ENCODE results near the gene FHOD3. TPM values are rescaled to one million over a fixed set of nuclear protein-coding genes. Genes with fewer than 3 reads are reported as not detected.

FHOD3 gene
- total and polyA plus RNA-seq, 2 of the 4 experiments (the other 2 are of a cell fraction): 14.6 to 16.0 TPM

DNA sequence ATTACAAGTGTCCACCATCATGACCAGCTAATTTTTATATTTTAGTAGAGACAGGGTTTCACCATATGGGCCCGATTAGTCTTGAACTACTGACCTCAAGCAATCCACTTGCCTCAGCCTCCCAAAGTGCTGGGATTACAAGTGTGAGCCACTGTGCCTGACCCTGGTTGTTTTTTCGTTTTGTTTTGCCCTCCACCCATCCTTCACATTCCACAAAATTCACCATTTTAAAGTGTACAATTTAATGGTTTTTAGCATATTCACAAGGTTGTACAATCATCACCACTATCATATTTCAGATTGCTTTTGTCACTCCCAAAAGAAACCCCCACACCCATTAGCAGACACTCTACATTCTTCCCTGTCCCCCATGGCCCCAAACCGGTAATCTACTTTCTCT is 316.3 kb downstream of the FHOD3 start:
- Histone ChIP-seq H2AFZ (replicated peaks; ENCODE audit: low read length, poor library complexity) (no peak overlapping the region), H3K4me3 (ENCODE audit: insufficient read depth, low read depth, low read length) (no peak overlapping the region), H4K5ac (ENCODE audit: low read depth, low read length) (no peak overlapping the region), H3K4ac (ENCODE audit: low read depth, low read length) (no peak overlapping the region), H3K23ac (ENCODE audit: low read depth, low read length) (no peak overlapping the region), H3K9me3 (ENCODE audit: control insufficient read depth, insufficient read depth, low read length) (no peaks in the 10 kb centered on the region), H2AK9ac (replicated peaks; ENCODE audit: low read depth, low read length, poor library complexity) (no peak overlapping the region), H3K27ac (ENCODE audit: insufficient read depth, low read length) (no peak overlapping the region), H4K91ac (ENCODE audit: insufficient read depth, low read depth, low read length) (no peak overlapping the region), H3K9me1 (ENCODE audit: insufficient read depth, low read length) (peaks cover 2% of the 10 kb centered on the region; the same call in 1 of the 2 replicates), H3K27me3 (ENCODE audit: control insufficient read depth, insufficient read depth, low read length) (no peaks in the 10 kb centered on the region), H4K20me1 (ENCODE audit: insufficient read depth, low read length) (no peaks in the 10 kb centered on the region), H3K79me1 (ENCODE audit: low read depth in 1 of 2, low read length in 2 of 2) (no peaks in the 10 kb centered on the region), H3K9ac (ENCODE audit: low read depth, low read length) (no peak overlapping the region), H2BK5ac (ENCODE audit: low read depth, low read length, poor library complexity, severe bottlenecking) (no peak overlapping the region), H3K36me3 (ENCODE audit: control insufficient read depth, insufficient read depth, low read length) (no peaks in the 10 kb centered on the region), H3K56ac (ENCODE audit: extremely low read depth, insufficient read depth, low read length) (no peak overlapping the region), H2AK5ac (ENCODE audit: low read depth, low read length) (no peak overlapping the region), H2BK15ac (ENCODE audit: low read depth, low read length) (no peak overlapping the region), H2BK20ac (ENCODE audit: low read depth, low read length) (no peak overlapping the region), H4K8ac (ENCODE audit: low read depth in 2 of 2, low read length in 2 of 2) (no peak overlapping the region), H3K14ac (replicated peaks; ENCODE audit: low read depth, low read length) (no peak overlapping the region), H3K18ac (ENCODE audit: low read depth, low read length) (no peak overlapping the region), H2BK120ac (ENCODE audit: low read depth, low read length) (no peak overlapping the region), H3K4me1 (ENCODE audit: control insufficient read depth, insufficient read depth, low read length) (no peaks in the 10 kb centered on the region), H3K4me2 (ENCODE audit: low read depth, low read length) (no peak overlapping the region)
- DNase-seq (no peak), ATAC-seq (ENCODE audit: low read depth) (no peak)
- no CpG with 5 or more reads among the region's 3 CpGs for WGBS, 2 experiments (ENCODE audit: extremely low coverage in 2 of 2, insufficient read length in 1 of 2)
- TF ChIP-seq RCOR1 (IDR thresholded peaks at IDR 0.05; ENCODE audit: insufficient replicate concordance, low read length): no peak
- no peak for TF ChIP-seq USF2 (IDR thresholded peaks at IDR 0.05; ENCODE audit: low read depth, low read length)
- no peak for TF ChIP-seq POLR2A (IDR thresholded peaks at IDR 0.05; ENCODE audit: low read depth, low read length)
- TF ChIP-seq ELK1 (IDR thresholded peaks at IDR 0.05; ENCODE audit: borderline replicate concordance, low read depth, low read length): no peak
- TF ChIP-seq BHLHE40 (IDR thresholded peaks at IDR 0.05; ENCODE audit: low read depth, low read length): no peak
- no peak for TF ChIP-seq RAD21 (IDR thresholded peaks at IDR 0.05; ENCODE audit: low read length)
- TF ChIP-seq MAZ (IDR thresholded peaks at IDR 0.05; ENCODE audit: borderline replicate concordance, low read depth, low read length): no peak
- TF ChIP-seq MXI1 (IDR thresholded peaks at IDR 0.05; ENCODE audit: borderline replicate concordance, low read depth, low read length): no peak
- no peak for TF ChIP-seq CEBPB (IDR thresholded peaks at IDR 0.05; ENCODE audit: low read depth, low read length)
- TF ChIP-seq CHD1 (IDR thresholded peaks at IDR 0.05; ENCODE audit: low read depth, low read length): no peak
- TF ChIP-seq FOS (IDR thresholded peaks at IDR 0.05; ENCODE audit: low read depth, low read length): no peak
- no peak for TF ChIP-seq MAFK (IDR thresholded peaks at IDR 0.05; ENCODE audit: low read depth, low read length)
- TF ChIP-seq, protein P1, sequence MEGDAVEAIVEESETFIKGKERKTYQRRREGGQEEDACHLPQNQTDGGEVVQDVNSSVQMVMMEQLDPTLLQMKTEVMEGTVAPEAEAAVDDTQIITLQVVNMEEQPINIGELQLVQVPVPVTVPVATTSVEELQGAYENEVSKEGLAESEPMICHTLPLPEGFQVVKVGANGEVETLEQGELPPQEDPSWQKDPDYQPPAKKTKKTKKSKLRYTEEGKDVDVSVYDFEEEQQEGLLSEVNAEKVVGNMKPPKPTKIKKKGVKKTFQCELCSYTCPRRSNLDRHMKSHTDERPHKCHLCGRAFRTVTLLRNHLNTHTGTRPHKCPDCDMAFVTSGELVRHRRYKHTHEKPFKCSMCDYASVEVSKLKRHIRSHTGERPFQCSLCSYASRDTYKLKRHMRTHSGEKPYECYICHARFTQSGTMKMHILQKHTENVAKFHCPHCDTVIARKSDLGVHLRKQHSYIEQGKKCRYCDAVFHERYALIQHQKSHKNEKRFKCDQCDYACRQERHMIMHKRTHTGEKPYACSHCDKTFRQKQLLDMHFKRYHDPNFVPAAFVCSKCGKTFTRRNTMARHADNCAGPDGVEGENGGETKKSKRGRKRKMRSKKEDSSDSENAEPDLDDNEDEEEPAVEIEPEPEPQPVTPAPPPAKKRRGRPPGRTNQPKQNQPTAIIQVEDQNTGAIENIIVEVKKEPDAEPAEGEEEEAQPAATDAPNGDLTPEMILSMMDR (conservative IDR thresholded peaks at IDR 0.05; ENCODE audit: low read depth, low read length): no peak
- TF ChIP-seq NFE2L2 (IDR thresholded peaks at IDR 0.05; ENCODE audit: low read depth, low read length): no peak
- no peak for TF ChIP-seq SMC3 (IDR thresholded peaks at IDR 0.05; ENCODE audit: low read depth, low read length)
- no peak for TF ChIP-seq RFX5 (IDR thresholded peaks at IDR 0.05; ENCODE audit: low read depth, low read length)
- BruUV-seq (replicated peaks): no TSS peak
- CTCF ChIA-PET: no interaction called here
- intact Hi-C loops (cut with micrococcal nuclease) (no loop called here), dilution Hi-C loops (cut with HindIII; ENCODE audit: low sequenced_read_pairs, unreplicated experiment) (no loop called here), in situ Hi-C loops (cut with MboI; ENCODE audit: low sequenced_read_pairs) (no loop called here)
- POLR2A ChIA-PET (ENCODE audit: unreplicated experiment): no interaction called here

Measured in IMR-90 (cell line).